Gastrocnemius medialis (tissue), 4 donors: ENCODE data around the gene AHCYL1.

Source experiments
- CTCF ChIP-seq, 5 experiments: fragments of 450-650 bp in 3 of 5; fragments of 200-600 bp in 2 of 5; sonication (generic) in 2 of 5; IDR thresholded peaks in 4 of 5; conservative IDR thresholded peaks in 1 of 5; 1 replicate in 4 of 5; 2 replicates in 1 of 5; pipeline ENCODE4 v1.5.1; 2016 to 2019; ENCODE audit warnings: antibody characterized with exemption in 5 of 5, mild to moderate bottlenecking in 3 of 5, moderate library complexity in 3 of 5
- POLR2A ChIP-seq, 2 donors: fragments of 450-650 bp; IDR thresholded peaks; one replicate each; pipeline ENCODE4 v1.6.1; 2017; ENCODE audit warnings: antibody characterized with exemption in 2 of 2, mild to moderate bottlenecking in 2 of 2, moderate library complexity in 2 of 2

GRCh38 chr1:110043016-110043415 is 58.5 kb downstream of the AHCYL1 start:
- TF ChIP-seq CTCF (IDR thresholded peaks at IDR 0.05 in 4 of 5, conservative IDR thresholded peaks at IDR 0.05 in 1 of 5) (no peak), POLR2A (IDR thresholded peaks at IDR 0.05) (no peak)
